Kidney glomerular epithelial cell (primary cell): ENCODE results near the gene UNKL.

Experiments
- DNase-seq: peaks from one replicate; lab custom pipeline; 2025; lab: John Stamatoyannopoulos, UW

UNKL gene

GRCh38 chr16:1401061-1401757, 13.3 kb downstream of the UNKL start:
- DNase-seq = no peak

GRCh38 chr16:1398826-1399581, 15.5 kb downstream of the UNKL start:
- no peak for DNase-seq

- DNase-seq = no peak
Measured at GRCh38 chr16:1398351-1398750, 16.2 kb downstream of the UNKL start.

GRCh38 chr16:1397779-1398178, 16.7 kb downstream of the UNKL start:
- DNase-seq = no peak

- no peak for DNase-seq
Measured at GRCh38 chr16:1395444-1396031, 19.0 kb downstream of the UNKL start.

- no peak for DNase-seq
Measured at GRCh38 chr16:1394367-1394951, 20.0 kb downstream of the UNKL start.

GRCh38 chr16:1393613-1394176, 20.8 kb downstream of the UNKL start:
- no peak for DNase-seq

GRCh38 chr16:1392826-1393225, 21.7 kb downstream of the UNKL start:
- no peak for DNase-seq

GRCh38 chr16:1390239-1390779, 24.2 kb downstream of the UNKL start:
- DNase-seq = no peak

GRCh38 chr16:1389762-1390161, 24.7 kb downstream of the UNKL start:
- DNase-seq = no peak

GRCh38 chr16:1387331-1387730, 27.2 kb downstream of the UNKL start:
- no peak for DNase-seq

GRCh38 chr16:1385232-1385631, 29.3 kb downstream of the UNKL start:
- no peak for DNase-seq

- no peak for DNase-seq
Measured at GRCh38 chr16:1383556-1383955, 30.9 kb downstream of the UNKL start.

- no peak for DNase-seq
Measured at GRCh38 chr16:1381612-1382406, 32.7 kb downstream of the UNKL start.

GRCh38 chr16:1380195-1380594, 34.3 kb downstream of the UNKL start:
- DNase-seq = no peak

- DNase-seq = no peak
Measured at GRCh38 chr16:1379304-1380076, 35.0 kb downstream of the UNKL start.

GRCh38 chr16:1378804-1379303, 35.6 kb downstream of the UNKL start:
- DNase-seq = peak; percentile 68

- DNase-seq = no peak
Measured at GRCh38 chr16:1378087-1378803, 36.3 kb downstream of the UNKL start.

GRCh38 chr16:1377406-1378010, 37.0 kb downstream of the UNKL start:
- DNase-seq = no peak
